ENCODE data around the gene ZFPL1.

- TF ChIP-seq CTCF (conservative IDR thresholded peaks at IDR 0.05; ENCODE audit: low read length) (peak; percentile 93), EZH2phosphoT487 (IDR thresholded peaks at IDR 0.05; ENCODE audit: borderline replicate concordance, low read depth, low read length) (no peak)
Observed at GRCh38 chr11:65110354-65110861, 26.4 kb downstream of the ZFPL1 start.
